ENCODE data around the gene CDH6. TPM values are rescaled to one million over a fixed set of nuclear protein-coding genes. Genes with fewer than 3 reads are reported as not detected.

Gene CDH6
- total RNA-seq, 1 donor from 2014 or later = 17.9 TPM

DNA sequence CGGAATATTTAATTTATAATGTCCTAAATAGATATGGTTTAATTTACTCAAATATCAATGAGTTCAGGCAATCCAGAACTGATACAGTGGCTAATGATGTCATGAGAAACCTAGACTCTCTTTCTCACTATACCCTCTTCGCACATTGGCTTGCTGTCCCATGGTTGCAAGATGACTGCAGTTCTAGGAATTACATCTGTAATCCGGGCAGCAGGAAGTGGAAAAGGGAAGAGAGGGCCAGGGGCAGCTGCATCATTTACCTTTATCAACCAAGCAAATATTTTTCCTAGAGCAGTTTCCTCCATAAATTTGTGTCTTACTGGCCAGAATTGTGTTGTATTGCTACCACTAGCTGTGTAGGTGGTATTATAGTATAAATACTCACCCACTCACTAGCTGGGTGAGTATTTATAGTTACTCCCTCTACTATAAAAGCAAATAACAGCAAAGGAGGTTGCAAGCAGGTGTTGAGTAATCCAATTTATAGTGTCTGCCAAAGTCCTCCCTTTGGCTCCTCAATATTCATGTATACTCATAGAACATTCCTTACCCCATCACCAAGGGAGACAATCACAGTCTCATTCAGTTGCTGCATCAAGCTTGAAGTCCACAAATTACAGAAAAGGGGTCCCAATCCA lies 169.6 kb downstream of the CDH6 start:
- no peaks in the 10 kb centered on the region for H4K20me1 ChIP-seq (ENCODE audit: low read depth)
- no peak overlapping the region for H3K9ac ChIP-seq
- H3K4me1 ChIP-seq = no peaks in the 10 kb centered on the region
- H3F3A ChIP-seq (ENCODE audit: low read depth) = no peaks in the 10 kb centered on the region
- H3K9me3 ChIP-seq (ENCODE audit: low read depth) = no peaks in the 10 kb centered on the region
- H3K27ac Mint-ChIP-seq = no peak overlapping the region
- H3K4me3 ChIP-seq = no peak overlapping the region
- no peaks in the 10 kb centered on the region for H3K79me2 ChIP-seq (ENCODE audit: low read depth)
- H3K27ac ChIP-seq = no peak overlapping the region
- no peaks in the 10 kb centered on the region for H3K36me3 Mint-ChIP-seq
- no peaks in the 10 kb centered on the region for H3K36me3 ChIP-seq
- TF ChIP-seq EZH2phosphoT487 (IDR thresholded peaks at IDR 0.05) (no peak), EZH2 (IDR thresholded peaks at IDR 0.05) (no peak), CTCF (IDR thresholded peaks at IDR 0.05) (no peak)
- H3K4me3 Mint-ChIP-seq = no peak overlapping the region
- H3K4me2 ChIP-seq = no peak overlapping the region
- H2AFZ ChIP-seq (replicated peaks) = no peak overlapping the region
- H3K9me3 Mint-ChIP-seq = no peaks in the 10 kb centered on the region
- DNase-seq (ENCODE audit: low spot score) = no peak
- H3K27me3 ChIP-seq = no peaks in the 10 kb centered on the region
- no peaks in the 10 kb centered on the region for H3K27me3 Mint-ChIP-seq (ENCODE audit: insufficient read depth, low read depth)
- H3K4me1 Mint-ChIP-seq = no peaks in the 10 kb centered on the region

- Histone ChIP-seq H3K9ac (no peak overlapping the region), H3K27me3 (no peaks in the 10 kb centered on the region), H3K4me3 (no peak overlapping the region), H3K4me1 (no peaks in the 10 kb centered on the region), H3K9me3 (ENCODE audit: low read depth) (no peaks in the 10 kb centered on the region), H3K4me2 (no peak overlapping the region), H2AFZ (replicated peaks) (no peak overlapping the region), H4K20me1 (ENCODE audit: low read depth) (no peaks in the 10 kb centered on the region), H3F3A (ENCODE audit: low read depth) (no peaks in the 10 kb centered on the region), H3K36me3 (no peaks in the 10 kb centered on the region), H3K79me2 (ENCODE audit: low read depth) (no peaks in the 10 kb centered on the region), H3K27ac (no peak overlapping the region)
- H3K4me3 Mint-ChIP-seq = no peak overlapping the region
- TF ChIP-seq EZH2phosphoT487 (IDR thresholded peaks at IDR 0.05) = no peak
- H3K9me3 Mint-ChIP-seq = no peaks in the 10 kb centered on the region
- DNase-seq (ENCODE audit: low spot score) = no peak
- no peaks in the 10 kb centered on the region for H3K27me3 Mint-ChIP-seq (ENCODE audit: insufficient read depth, low read depth)
- no peak overlapping the region for H3K27ac Mint-ChIP-seq
- H3K4me1 Mint-ChIP-seq = no peaks in the 10 kb centered on the region
- H3K36me3 Mint-ChIP-seq = no peaks in the 10 kb centered on the region
Observed at GRCh38 chr5:31364881-31365636, 171.6 kb downstream of the CDH6 start.

GRCh38 chr5:31365776-31366175 lies 172.3 kb downstream of the CDH6 start:
- H3K9ac ChIP-seq = no peak overlapping the region

More at GRCh38 chr5:31365776-31366175, 172.3 kb downstream of the CDH6 start:
- no peak overlapping the region for H3K4me2 ChIP-seq
- no peaks in the 10 kb centered on the region for H3K27me3 Mint-ChIP-seq (ENCODE audit: insufficient read depth, low read depth)
- H3K9me3 Mint-ChIP-seq = no peaks in the 10 kb centered on the region
- H3K4me1 ChIP-seq = no peaks in the 10 kb centered on the region
- H3F3A ChIP-seq (ENCODE audit: low read depth) = no peaks in the 10 kb centered on the region
- no peak overlapping the region for H2AFZ ChIP-seq (replicated peaks)
- no peaks in the 10 kb centered on the region for H3K36me3 ChIP-seq
- no peak overlapping the region for H3K4me3 Mint-ChIP-seq
- no peaks in the 10 kb centered on the region for H3K4me1 Mint-ChIP-seq
- no peaks in the 10 kb centered on the region for H3K36me3 Mint-ChIP-seq
- H3K27ac Mint-ChIP-seq = no peak overlapping the region
- TF ChIP-seq EZH2phosphoT487 (IDR thresholded peaks at IDR 0.05) (no peak), CTCF (IDR thresholded peaks at IDR 0.05) (no peak)
- H3K27me3 ChIP-seq = no peaks in the 10 kb centered on the region
- H3K4me3 ChIP-seq = no peak overlapping the region
- no peaks in the 10 kb centered on the region for H3K79me2 ChIP-seq (ENCODE audit: low read depth)
- H3K9me3 ChIP-seq (ENCODE audit: low read depth) = no peaks in the 10 kb centered on the region
- H4K20me1 ChIP-seq (ENCODE audit: low read depth) = no peaks in the 10 kb centered on the region
- DNase-seq (ENCODE audit: low spot score) = no peak
- H3K27ac ChIP-seq = no peak overlapping the region
